ENCODE results near the gene ACACB. TPM values are rescaled to one million over a fixed set of nuclear protein-coding genes. Genes with fewer than 3 reads are reported as not detected.

The ACACB gene
- total RNA-seq, 1 donor from 2014 or later: 17.6 TPM

DNA sequence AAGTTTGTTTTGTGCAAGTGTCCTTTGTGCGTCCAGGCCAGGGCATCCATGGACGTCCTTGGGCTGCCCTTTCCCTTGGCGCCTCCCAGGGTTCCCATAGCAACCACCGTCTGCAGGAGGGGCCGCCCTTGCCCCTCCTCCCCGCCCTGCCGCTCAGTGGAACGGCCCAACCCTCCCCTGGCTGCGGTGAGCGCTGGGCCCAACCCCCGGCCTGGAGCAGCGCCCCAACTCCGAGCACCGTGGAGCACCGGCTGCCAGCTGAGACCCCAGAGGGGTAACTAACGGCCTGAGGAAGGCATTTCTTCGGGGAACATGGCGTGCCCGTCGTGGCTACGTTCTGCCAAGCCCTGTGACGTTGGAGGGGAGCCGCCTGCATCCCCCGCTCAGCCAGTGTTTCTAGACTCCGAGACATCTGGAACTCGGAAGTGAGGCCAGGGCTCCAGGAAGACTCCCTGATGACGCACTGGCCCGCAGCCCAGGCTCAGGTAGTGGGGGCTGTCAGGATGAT is 5.3 kb upstream of the ACACB start:
- peak; percentile 92 for DNase-seq

DNA sequence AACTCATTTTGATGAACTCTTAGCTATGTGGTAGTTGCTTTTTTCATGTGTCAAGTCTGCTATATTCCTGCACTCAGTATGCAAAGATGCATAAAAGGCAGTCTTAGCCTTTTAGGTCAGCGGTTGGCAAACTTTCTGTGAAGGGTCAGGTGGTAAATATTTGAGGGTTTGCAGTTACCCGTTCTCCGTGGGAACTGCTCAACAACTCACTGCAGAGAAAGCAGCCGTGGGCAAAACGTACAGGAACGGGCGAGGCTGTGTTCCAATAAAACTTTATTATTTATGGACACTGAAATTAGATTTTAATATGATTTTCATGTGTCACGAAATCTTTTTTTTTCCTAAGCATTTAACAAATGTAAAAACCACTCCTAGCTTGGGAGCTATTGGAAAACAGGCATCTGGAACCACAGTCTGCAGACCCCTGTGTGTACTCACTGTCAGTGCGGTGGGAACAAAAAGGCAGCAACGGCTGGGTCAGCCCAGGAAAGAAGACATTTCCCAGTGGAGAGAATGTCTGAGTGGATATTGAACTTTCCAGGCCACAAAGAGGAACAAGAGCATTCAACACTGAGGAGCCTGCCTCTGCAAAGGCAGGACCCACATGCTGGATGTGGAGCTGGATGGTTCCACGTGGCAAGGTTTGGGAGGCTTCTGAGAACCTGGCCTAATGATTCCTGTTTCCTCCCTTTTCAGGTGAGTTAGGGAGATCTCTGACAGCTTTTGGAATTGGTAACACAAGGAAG is 3.5 kb upstream of the ACACB start:
- DNase-seq: no peak

DNA sequence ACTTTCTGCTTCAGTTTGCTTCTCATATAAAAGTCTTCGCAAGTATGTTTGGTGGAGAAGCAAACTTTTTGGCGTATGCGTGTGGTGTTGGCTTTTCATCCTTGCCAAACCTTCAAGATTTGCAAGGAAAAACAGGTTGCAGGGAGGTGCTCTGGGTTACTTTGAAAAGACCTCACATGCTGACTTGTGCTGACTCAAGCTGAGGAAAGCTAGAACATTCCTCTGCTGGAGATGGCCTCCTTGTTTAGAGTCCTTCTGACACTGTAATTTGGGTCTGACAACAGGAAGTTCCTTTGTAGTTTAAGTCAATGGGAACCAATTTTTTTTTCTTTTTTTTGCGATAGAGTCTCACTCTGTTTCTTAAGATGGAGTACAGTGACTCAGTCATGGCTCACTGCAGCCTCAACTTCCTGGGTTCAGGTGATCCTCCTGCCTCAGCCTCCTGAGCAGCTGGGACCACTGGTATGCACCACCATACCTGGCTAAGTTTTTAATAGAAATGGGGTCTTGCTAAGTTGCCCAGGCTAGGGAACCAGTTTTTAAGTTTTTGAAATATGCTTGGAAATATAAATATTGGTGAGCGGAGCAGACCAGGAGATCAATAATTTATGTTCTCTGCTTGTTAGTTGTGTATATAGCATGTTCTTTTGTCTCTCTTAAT is 2.6 kb upstream of the ACACB start:
- no peak for DNase-seq

DNA sequence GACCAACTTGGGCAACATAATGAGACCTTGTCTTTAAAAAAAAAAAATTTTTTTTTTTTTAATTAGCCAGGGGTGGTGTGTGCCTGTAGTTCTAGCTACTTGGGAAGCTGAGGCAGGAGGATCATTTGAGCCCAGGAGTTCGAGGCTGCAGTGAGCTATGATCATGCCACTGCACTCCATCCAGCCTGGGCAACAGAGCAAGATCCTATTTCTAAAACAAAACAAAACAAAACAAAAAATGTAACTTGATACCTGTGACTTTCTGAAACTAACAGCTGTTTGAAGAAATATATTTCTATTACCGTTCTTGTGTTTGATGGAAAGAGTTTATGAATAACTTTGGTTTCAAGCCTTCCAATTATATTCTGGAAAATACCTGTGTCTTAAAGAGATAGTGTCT is 1.7 kb upstream of the ACACB start:
- no peak for DNase-seq

DNA sequence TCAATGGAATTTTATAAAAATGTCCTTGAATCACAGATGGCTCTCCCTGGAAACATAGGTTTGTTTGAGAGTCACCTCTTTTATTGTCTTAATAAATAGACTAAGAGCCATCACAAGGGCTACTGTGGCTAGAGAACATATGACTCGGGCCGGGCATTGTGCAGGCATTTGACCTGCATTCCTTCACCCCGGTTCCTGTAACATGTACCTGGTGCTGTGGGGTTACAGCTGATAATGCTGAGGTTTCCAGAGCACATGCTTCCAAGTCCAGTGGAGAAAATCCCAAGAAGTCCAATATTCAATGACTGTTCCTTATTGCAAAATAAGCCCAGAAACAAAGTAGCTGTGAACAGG is 1.0 kb upstream of the ACACB start:
- no peak for DNase-seq

DNA sequence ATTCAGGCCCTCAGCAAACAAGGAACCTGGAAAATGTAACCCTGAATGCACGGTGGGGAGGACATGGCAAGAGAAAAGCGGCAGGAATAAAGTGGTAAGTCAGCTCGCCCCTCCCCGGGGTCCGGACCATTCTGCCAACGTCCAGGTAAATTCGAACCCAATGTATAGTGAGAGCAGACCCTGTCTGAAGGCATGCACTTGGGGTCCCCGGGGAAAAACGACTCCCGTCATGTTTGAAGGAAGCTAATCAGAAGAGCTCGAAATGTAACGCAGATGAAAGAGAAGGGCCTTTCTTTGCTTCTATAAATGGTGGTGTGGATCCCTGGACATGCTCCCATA is 193 bp downstream of the ACACB start:
- DNase-seq: no peak

DNA sequence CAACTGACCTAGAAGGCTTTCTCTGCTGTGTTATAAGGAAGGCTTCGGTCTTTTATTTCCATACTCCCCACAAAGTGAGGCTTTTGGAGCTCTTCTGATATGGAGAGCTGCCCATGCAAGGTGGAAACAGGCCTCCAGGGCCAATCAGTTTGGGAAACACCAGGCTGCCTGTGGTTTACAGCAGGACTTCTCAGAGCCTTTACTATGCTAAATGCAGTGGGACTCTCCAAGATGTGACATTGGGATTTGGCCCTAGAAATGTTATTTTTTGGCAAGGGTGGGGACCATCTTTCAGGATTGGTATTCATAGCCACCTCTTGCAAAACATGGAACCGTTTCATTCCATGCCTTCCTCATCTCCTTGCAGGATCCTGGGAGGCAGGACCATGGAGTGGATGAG is 3.7 kb downstream of the ACACB start:
- no peak for DNase-seq

DNA sequence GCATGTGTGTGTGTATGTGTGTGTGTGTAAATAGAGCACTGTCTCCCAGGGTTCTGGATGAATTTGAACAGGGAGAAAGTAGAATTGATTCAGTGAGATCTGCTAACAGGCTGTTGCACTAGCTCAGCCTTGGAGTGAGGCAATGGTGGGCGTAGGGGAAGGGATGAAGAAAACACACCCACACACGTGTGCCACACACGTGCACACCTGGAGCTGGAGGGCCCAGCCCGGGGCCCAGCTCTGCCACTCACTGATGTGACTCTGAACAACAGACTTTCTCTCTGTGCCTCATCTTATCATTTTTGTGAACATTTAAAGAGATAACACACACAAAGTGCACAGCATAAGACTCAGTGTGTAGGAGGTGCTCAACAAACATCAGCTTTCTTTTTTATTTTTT is 4.2 kb downstream of the ACACB start:
- no peak for DNase-seq

DNA sequence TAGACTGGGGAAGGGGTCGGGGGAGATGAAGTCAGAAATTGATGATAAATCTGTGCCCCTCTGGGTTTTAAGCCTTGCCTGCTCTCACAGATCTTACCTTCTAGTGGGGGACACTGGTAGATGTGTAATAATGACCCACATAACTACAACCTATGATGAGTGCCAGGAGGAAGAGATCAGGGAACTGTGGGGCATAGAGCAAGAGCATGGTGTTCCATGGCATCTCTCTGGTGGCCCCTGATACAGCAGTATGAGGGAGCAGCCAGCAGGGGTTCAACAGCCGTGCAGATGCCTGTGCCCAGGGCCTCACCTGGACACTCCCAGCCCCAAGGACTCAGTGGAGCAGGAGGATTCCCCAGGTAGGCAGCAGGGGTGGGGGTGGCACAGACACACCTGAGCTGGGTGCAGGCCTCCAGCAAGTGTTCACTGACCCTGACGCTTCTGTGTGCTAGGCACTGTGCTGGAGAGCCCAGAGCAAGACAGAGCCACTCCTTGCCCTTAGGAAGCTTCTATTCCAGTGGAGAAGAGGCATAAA is 5.0 kb downstream of the ACACB start:
- no peak for DNase-seq

DNA sequence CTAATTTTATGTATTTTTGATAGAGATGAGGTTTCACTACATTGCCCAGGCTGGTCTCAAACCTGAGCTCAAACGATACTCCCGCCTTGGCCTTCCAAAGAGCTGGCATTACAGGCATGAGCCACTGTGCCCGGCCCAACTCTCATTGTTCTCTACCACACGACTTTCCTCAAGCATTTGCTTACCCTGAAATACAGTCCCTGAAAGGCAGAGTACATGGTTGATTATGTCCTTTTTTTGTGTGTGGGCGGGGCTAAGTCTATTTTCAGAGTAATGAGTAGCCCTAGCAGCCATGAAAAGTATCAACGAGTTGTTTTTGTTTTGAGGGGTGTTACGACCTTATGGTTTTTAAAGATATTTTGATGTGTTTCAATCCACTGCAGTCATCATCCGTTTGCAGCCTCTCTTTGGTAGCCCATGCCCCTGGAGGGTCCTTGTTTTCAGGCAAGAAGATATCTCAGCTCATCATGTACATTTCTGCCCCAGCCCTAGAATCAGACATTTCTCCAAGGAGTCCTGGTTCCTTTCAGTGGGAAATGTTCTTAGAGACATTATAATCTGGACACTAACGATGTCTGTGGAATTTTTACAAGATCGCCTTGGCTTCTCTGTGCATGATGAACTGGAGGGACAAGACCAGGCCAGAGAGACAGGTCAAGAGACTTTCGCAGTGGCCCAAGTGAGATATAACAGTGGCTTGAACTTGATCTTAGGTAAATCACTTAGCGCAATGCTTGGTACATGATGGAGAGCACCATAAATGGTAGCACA is 8.7 kb downstream of the ACACB start:
- no peak for DNase-seq

DNA sequence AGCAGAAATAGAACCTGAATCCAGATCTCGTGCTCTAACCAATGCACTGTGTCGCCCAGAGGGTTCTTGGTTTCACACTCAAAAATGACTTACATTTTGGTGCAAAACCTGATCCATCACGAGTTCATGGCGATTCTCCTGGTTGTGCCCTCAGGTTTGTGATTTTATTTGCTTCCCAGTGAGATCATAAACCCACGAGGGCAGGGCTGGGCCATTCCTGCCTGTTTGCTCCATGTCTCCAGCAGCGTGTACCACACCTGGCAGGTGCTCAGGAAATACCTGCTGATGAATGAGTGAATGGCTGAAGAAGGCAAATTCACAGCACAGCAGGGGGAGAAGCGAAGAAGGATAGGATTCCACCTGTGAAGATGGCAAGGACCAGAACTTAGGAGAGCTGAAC is 9.4 kb downstream of the ACACB start:
- DNase-seq: no peak

DNA sequence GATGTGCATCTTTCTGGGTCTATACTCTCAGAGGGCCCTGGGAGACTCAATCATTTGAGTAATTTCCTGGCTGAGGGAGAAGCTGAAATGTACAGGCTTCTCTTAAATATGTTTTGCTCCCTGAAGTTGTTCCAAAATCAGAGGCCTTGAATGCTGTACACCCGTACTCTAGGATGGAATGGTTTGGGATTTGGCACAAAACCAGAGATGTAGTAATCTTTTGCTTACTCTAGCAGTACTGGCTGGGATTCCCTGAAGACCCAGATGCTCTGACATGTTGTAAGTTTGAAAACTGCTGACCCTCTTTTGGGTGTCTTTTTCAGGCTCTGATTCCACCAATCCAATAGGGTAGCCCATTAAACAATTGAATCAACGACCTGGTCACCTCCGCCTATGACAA is 10.4 kb downstream of the ACACB start:
- DNase-seq: no peak

DNA sequence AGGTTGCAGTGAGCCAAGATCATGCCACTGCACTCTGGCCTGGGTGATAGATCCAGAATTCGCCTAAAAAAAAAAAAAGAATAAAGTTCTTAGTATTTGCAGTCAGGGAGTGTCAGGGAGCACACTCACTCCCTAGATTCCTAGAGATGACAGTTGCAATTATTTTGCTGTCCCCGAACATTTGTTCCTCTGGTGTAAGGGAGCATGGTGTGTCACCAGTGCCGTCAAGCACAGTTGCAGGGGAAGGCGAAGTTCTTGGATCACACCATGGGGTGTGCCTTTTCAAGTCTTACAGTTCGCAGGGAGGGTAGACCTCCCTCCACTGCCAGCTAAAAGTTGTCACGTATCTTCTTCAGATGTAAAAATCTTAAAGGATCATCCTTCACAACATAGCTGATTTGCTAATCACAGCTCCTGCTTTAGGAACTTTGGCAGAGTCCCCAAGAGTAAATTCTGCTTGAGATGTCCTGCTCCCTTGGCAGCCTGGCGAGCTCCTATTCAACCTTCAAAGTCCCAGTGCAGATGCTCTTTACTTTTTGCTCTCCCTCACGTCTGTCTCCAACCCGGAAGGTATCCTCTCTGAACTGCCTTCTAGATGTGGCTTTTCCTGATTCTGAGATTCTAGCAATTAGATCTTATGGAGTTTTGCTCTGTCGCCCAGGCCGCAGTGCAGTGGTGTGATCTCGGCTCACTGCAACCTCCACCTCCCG is 11.3 kb downstream of the ACACB start:
- DNase-seq: no peak

DNA sequence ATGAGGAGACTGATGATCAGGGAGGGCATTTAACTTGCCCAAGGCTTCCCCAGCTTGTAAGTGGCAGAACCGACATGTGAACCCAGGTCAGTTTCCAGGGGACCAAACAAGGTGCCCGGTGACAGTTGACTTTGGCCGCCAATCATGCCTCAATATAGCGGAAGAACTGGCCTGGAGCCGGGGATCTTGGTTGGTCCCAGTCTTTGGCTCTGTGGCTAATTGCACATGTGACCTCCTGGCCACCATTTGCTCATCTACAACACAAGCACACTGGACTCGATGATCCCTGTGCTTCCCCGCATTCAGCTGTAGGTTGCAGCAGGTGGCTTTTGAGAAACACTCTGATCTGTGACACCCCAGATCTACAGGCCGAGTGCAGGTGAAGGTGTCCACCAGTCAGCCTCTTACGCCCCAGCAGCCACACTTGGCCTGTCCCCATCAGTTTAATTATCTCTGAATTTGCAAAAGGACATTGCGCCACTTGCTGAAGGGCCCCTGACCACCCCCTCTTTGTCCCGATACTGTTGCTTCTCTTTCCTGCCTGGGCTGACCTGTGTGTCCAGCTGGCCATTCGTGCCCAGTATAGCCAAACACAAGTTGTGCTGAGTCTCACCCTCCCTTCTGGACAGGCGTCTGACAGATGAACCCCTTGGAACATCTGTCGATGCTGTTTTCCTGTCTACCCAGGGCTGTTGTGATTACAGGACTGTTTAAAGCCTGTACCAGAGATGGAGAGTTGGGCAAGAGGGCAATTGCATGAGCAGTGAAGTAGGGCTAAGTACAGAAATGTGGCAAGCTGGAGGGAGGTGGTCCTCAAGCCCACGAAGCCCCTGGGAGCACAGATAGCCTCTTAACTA is 14.1 kb downstream of the ACACB start:
- no peak for DNase-seq

DNA sequence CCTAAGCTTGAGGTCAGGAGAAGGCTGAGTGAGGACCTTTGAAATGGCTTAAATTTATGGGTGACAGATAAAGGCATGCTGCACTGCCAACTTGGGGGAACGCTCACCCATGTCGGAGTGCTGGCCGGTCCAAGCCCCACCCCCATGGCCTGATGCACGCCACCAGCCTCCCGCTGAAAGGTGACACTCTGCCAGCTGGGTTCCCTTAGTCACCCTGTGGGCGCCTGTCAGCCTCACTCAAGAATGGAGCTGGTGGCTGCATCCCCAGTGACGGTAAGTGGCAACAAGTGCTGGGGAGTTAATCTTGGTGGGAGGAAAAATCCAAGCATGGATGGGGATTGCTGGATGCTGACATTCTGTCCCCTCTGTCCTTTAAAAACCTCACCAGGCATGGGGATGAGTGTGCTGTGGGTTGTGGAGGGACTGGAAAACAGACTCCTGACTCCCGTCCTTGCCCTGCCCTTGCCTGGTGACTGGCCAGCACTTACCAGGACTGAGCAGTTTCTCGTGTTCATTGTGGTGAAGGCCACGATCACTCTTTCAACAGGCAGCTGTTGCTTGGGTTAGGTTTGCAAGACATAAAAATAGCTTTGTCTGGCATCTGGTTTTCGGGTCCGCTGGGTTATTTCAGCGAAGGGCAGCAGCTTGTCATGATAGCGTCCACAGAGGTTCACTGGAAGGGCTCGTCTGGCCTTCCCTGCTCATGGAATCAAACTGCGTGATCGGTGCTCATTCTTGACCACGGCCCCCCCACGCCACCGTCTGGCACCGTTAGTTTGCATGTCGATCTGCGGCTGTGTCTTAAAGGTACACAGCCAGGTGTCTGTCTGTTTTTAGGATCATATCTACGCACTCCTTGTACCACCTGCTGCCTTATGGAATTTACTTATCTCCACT is 15.0 kb downstream of the ACACB start:
- DNase-seq: peak; percentile 80

DNA sequence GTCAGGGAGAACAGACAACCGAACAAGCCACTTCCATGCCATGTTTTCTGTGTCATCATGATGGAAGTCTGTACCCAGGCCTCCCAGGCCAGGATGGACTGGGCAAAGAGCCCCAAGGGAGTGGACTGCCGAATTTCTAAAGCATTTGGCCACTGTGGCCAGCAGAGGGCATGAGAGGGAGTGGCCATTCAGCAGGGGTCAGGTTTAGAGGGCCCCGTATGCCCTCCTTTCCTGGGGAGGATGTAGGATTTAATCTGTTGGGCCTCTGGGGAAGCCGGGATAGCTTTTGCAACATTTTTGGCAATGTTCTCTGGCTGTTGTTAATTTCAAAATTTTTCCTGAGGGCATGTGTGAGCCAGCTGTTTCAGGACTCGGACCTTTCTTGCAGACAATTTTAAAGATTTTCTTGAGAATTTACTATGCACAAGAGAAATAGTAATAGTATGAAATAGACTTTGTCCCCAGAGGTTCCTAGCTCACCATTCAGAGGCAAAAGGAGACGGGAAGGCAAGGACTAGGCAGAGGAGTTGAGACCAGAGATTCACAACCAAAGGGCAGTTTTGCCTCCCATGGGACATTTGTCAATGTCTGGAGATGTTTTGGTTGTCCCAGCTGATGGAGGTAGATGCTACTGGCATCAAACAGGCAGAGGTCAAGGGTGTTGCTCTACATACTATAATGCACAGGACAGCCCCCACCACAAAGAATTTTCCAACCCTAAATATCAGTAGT is 18.0 kb downstream of the ACACB start:
- no peak for DNase-seq

DNA sequence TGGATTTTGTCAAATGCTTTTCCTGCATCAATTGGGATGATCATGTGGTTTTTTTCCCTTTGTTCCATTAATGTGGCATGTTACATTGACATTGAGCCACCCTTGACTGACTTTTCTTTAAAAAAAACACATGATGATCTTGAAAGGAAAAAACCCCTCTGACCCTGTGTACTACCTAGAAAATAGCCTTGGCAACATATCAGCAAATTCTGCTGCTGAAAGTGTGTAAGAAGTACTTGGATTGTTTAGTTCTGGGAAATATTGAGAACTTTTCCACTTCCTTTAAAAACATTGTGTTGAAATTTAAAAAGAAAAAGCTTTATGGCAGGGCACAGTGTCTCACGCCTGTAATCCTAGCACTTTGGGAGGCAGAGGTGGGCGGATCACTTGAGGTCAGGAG is 20.7 kb downstream of the ACACB start:
- no peak for DNase-seq

DNA sequence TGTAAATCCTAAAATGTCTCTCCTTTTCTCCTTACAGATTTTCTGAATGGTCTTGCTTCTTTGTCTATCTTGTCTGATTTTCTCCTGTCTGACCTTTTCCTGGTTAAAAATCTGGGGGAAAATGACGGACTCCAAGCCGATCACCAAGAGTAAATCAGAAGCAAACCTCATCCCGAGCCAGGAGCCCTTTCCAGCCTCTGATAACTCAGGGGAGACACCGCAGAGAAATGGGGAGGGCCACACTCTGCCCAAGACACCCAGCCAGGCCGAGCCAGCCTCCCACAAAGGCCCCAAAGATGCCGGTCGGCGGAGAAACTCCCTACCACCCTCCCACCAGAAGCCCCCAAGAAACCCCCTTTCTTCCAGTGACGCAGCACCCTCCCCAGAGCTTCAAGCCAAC is 23.0 kb downstream of the ACACB start:
- no peak for DNase-seq

DNA sequence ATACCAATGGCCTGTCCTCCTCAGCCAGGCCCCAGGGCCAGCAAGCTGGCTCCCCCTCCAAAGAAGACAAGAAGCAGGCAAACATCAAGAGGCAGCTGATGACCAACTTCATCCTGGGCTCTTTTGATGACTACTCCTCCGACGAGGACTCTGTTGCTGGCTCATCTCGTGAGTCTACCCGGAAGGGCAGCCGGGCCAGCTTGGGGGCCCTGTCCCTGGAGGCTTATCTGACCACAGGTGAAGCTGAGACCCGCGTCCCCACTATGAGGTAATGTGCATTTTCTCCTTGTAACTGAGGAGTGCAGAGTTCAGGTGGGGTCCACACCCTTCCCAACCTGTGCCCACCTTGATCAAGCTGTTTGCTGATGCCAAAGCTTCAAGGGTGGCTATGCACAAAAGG is 23.4 kb downstream of the ACACB start:
- no peak for DNase-seq

DNA sequence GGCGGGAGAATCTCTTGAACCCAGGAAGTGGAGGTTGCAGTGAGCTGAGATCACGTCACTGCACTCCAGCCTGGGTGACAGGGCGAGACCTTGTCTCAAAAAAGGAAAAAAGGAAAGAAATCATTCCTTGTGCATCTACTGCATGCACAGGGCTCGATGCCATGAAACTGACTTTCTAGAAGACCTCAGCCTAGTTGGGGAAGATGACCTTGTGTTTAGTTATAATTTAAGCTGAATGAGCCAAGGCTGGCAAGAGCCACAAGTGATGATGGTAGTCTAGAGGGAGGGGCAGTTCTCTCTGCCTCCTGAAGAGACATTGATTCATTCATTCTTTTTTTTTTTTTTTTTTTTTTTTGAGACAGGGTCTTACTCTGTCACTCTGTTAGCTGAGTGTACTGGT is 24.2 kb downstream of the ACACB start:
- DNase-seq: no peak

Measured in tongue (tissue), 2 donors.